A549 (cell line): ENCODE data around the gene ZBTB22. TPM values are rescaled to one million over a fixed set of nuclear protein-coding genes. Genes with fewer than 3 reads are reported as not detected.

Source experiments
- ATAC-seq, 2 experiments: fragments of 200-7000 bp in 1 of 2; fragments of >200 bp in 1 of 2; cut with Nextera tagmentation in 1 of 2; cut with Tn5 transposase in 1 of 2; 3 replicates each; pipeline versions ENCODE4 v1.8.0 to v1.9.1; 2018 to 2020; ENCODE audit warnings: mild to moderate bottlenecking in 1 of 2, moderate library complexity in 1 of 2
- CTCF ChIA-PET: fragments of 300-600 bp; sonication (Branson Sonifier 250); formaldehyde crosslinking; extraction: SDS; loops from one replicate; lab custom pipeline; 2021; ENCODE audit warnings: antibody characterized with exemption, inconsistent platforms; lab: Yijun Ruan, JAX
- POLR2A ChIA-PET: fragments of 350-600 bp; formaldehyde crosslinking; extraction: SDS; loops from one replicate; lab custom pipeline; 2021; ENCODE audit warnings: antibody characterized with exemption, inconsistent platforms; lab: Yijun Ruan, JAX
- DNase-seq, 2 experiments: peaks; one replicate each; pipeline versions ENCODE4 v3.0.0 to v3.0.0-alpha.2; 2011 to 2016; ENCODE audit warnings: low read depth in 1 of 2, low spot score in 1 of 2
- FAIRE-seq: peaks from 2 replicates; lab custom pipeline; 2011; peaks lifted over from hg19 to GRCh38; lab: Jason Lieb, UNC
- H3K27ac ChIP-seq, 2 experiments: fragments of >200 bp; sonication (Bioruptor Twin); formaldehyde crosslinking; 3 replicates each; pipeline ENCODE4 v1.5.1; 2016 to 2017
- H3K4me1 ChIP-seq: fragments of >200 bp; sonication (Bioruptor Twin); formaldehyde crosslinking; 3 replicates; pipeline ENCODE4 v1.6.1; 2016
- H3K4me2 ChIP-seq: fragments of >200 bp; sonication (Bioruptor Twin); formaldehyde crosslinking; 3 replicates; pipeline ENCODE4 v1.6.1; 2016
- H3K4me3 ChIP-seq: fragments of >200 bp; sonication (Bioruptor Twin); formaldehyde crosslinking; 3 replicates; pipeline ENCODE4 v1.5.1; 2016
- H3K9me3 ChIP-seq: fragments of >200 bp; sonication (Bioruptor Twin); formaldehyde crosslinking; 3 replicates; pipeline ENCODE4 v1.6.1; 2016
- BCL3 ChIP-seq: fragments of >200 bp; sonication (Bioruptor Twin); formaldehyde crosslinking; IDR thresholded peaks from 3 replicates; pipeline ENCODE4 v1.6.1; 2016
- CBX2 ChIP-seq: fragments of 200-600 bp; sonication (generic); IDR thresholded peaks from 2 replicates; pipeline ENCODE4 v1.6.1; 2016; ENCODE audit warnings: low read depth, mild to moderate bottlenecking, borderline replicate concordance
- CHD2 ChIP-seq: fragments of 150-350 bp; IDR thresholded peaks from 2 replicates; pipeline ENCODE4 v1.6.1; 2014; ENCODE audit warnings: low read length; ENCODE audit not compliant: partially characterized antibody
- E2F6 ChIP-seq: IDR thresholded peaks from 2 replicates; pipeline ENCODE4 v1.6.1; 2012; ENCODE audit warnings: low read depth, borderline replicate concordance
- EP300 ChIP-seq, 2 experiments: fragments of >200 bp; sonication (Bioruptor Twin); formaldehyde crosslinking; IDR thresholded peaks; 2 replicates in 1 of 2; 3 replicates in 1 of 2; pipeline ENCODE4 v1.6.1; 2016 to 2017
- FOXS1 ChIP-seq: fragments of 250-450 bp; sonication (Bioruptor Pico); IDR thresholded peaks from 2 replicates; pipeline ENCODE4 v1.5.0; 2020; ENCODE audit warnings: mild to moderate bottlenecking, moderate library complexity
- HMGXB4 ChIP-seq: fragments of 250-450 bp; sonication (Bioruptor Pico); IDR thresholded peaks from 2 replicates; pipeline ENCODE4 v1.5.0; 2021; ENCODE audit warnings: mild to moderate bottlenecking, moderate library complexity, borderline replicate concordance
- MAFK ChIP-seq: fragments of 450-650 bp; IDR thresholded peaks from 2 replicates; pipeline ENCODE4 v1.6.1; 2014; ENCODE audit not compliant: partially characterized antibody
- MAX ChIP-seq: IDR thresholded peaks from 2 replicates; pipeline ENCODE4 v1.6.1; 2012
- NFE2L2 ChIP-seq: fragments of 150-350 bp; conservative IDR thresholded peaks from 2 replicates; pipeline ENCODE4 v1.6.1; 2014; ENCODE audit warnings: low read length
- NR3C1 ChIP-seq: fragments of >200 bp; sonication (Bioruptor Twin); formaldehyde crosslinking; IDR thresholded peaks from 3 replicates; pipeline ENCODE4 v1.6.1; 2017
- PBX3 ChIP-seq: IDR thresholded peaks from 2 replicates; pipeline ENCODE4 v1.6.1; 2012
- PHF8 ChIP-seq: fragments of 200-600 bp; sonication (generic); IDR thresholded peaks from 2 replicates; pipeline ENCODE4 v1.6.1; 2016; ENCODE audit warnings: low read depth, mild to moderate bottlenecking, antibody characterized with exemption, moderate library complexity, borderline replicate concordance
- POLR2A ChIP-seq: IDR thresholded peaks from 2 replicates; pipeline ENCODE4 v1.6.1; 2012; ENCODE audit warnings: mild to moderate bottlenecking, low read length
- RFX5 ChIP-seq: fragments of 450-650 bp; IDR thresholded peaks from 2 replicates; pipeline ENCODE4 v1.7.1; 2014; ENCODE audit warnings: antibody characterized with exemption, mild to moderate bottlenecking, moderate library complexity
- SREBF2 ChIP-seq: fragments of 450-650 bp; IDR thresholded peaks from 2 replicates; pipeline ENCODE4 v1.6.1; 2014; ENCODE audit warnings: mild to moderate bottlenecking, moderate library complexity
- USF2 ChIP-seq: fragments of 450-650 bp; IDR thresholded peaks from 2 replicates; pipeline ENCODE4 v1.6.1; 2014; ENCODE audit warnings: antibody characterized with exemption
- ZC3H11A ChIP-seq: fragments of 450-650 bp; IDR thresholded peaks from 2 replicates; pipeline ENCODE4 v1.6.1; 2014; ENCODE audit warnings: antibody characterized with exemption, mild to moderate bottlenecking
- ZFP36 ChIP-seq: fragments of 450-650 bp; IDR thresholded peaks from 2 replicates; pipeline ENCODE4 v1.6.1; 2014; ENCODE audit warnings: borderline replicate concordance; ENCODE audit not compliant: partially characterized antibody
- ZSCAN20 ChIP-seq: fragments of 250-450 bp; sonication (Bioruptor Pico); IDR thresholded peaks from 2 replicates; pipeline ENCODE4 v1.8.0; 2022; ENCODE audit warnings: mild to moderate bottlenecking, moderate library complexity
- WGBS: methylation state at CpG from one replicate; pipeline ENCODE4 v1.1.6; 2017; ENCODE audit errors: missing lambda C conversion rate; 5-methylcytosine and 5-hydroxymethylcytosine counted together
- polyA plus RNA-seq, 4 experiments: library from polyadenylated mRNA; depleted of rRNA in 3 of 4; stranded (reverse); fragments of >200 nt; fragmentation: RNase III in 1 of 4; extraction: RNeasy Plus Mini Kit Qiagen cat#74134 plus additional on column Dnase treatment in 1 of 4; gene quantifications; 2 replicates in 3 of 4; 3 replicates in 1 of 4; pipeline ENCODE4 v1.2.3, GENCODE V29; 2011 to 2017

The ZBTB22 gene
- polyA plus RNA-seq, 2 of the 4 experiments (the other 2 are of a cell fraction) = 3.2 to 8.3 TPM

- ChIA-PET CTCF (interaction anchor here (0.7 to 5.7 kb wide), 7 partner anchors 10 to 129 kb away, joined by 3 to 44 read pairs (median 6); partner anchors contain the start of genes PFDN6, RGL2 and WDR46), POLR2A (interaction anchor here (0.9 to 1.6 kb wide), 3 partner anchors 21 to 306 kb away, joined by 3 to 6 read pairs (median 4); partner anchors contain the start of gene RGL2)
- FAIRE-seq (no peak), DNase-seq (no peak), ATAC-seq (peak; percentile 2 to 11; a peak in 4 of 6 replicates)
- Histone ChIP-seq H3K4me2 (no peak overlapping the region), H3K9me3 (no peaks in the 10 kb centered on the region), H3K4me3 (no peak overlapping the region), H3K27ac (no peak overlapping the region), H3K4me1 (peaks cover 40% of the 10 kb centered on the region)
- WGBS = 88% methylated on average over 8 of the region's 9 CpGs
- TF ChIP-seq MAFK (no peak), ZFP36 (no peak), FOXS1 (CRISPR knock-in tag) (no peak), ZSCAN20 (CRISPR knock-in tag) (no peak), ZC3H11A (no peak), NR3C1 (no peak)
These were observed 39.2 kb downstream of the ZBTB22 start for GRCh38 chr6:33278392-33278741.

- CTCF ChIA-PET = interaction anchor here (0.7 to 5.7 kb wide), 9 partner anchors 10 to 148 kb away, joined by 3 to 44 read pairs (median 6); partner anchors contain the start of genes PFDN6, RGL2 and WDR46
- H3K4me3 ChIP-seq = no peak overlapping the region
- POLR2A ChIA-PET = interaction anchor here (0.7 to 2.1 kb wide), 8 partner anchors 11 to 306 kb away, joined by 3 to 10 read pairs (median 4); partner anchors contain the start of genes PFDN6, RGL2, WDR46 and ZBTB22
These were observed 39.7 kb downstream of the ZBTB22 start for GRCh38 chr6:33277663-33278391.

GRCh38 chr6:33276864-33277662 lies 40.5 kb downstream of the ZBTB22 start, which contains the start of gene B3GALT4:
B3GALT4 (plus strand) TSS chr6:33277123; CDS start chr6:33277420, 297 bp downstream.
- ATAC-seq = peak; percentile 52 to 65
- no peak for FAIRE-seq
- DNase-seq = peak; percentile 46 to 73
- TF ChIP-seq RFX5 = no peak
- peak; percentile 17 for TF ChIP-seq CHD2
- no peak for TF ChIP-seq NFE2L2
- no peak for TF ChIP-seq USF2
- peak; percentile 84 for TF ChIP-seq PBX3
- no peak for TF ChIP-seq CBX2
- peak; percentile 57 for TF ChIP-seq MAX
- peak; percentile 70; the same call in 1 of the 3 replicates for TF ChIP-seq BCL3
- no peak for TF ChIP-seq E2F6
- TF ChIP-seq ZC3H11A = no peak
- no peak for TF ChIP-seq PHF8
- no peak for TF ChIP-seq EP300 (IDR thresholded peaks at IDR 0.05)
- TF ChIP-seq HMGXB4 (CRISPR knock-in tag) = peak; percentile 51; the same call in 1 of the 2 replicates
- TF ChIP-seq POLR2A = 0 out of 2 replicates have a peak, but pooled peaks have one; percentile 21

More at GRCh38 chr6:33277663-33278391, 39.7 kb downstream of the ZBTB22 start:
- Histone ChIP-seq H3K27ac (peak overlapping the region; percentile 68 to 97; a peak in 4 of 6 replicates), H3K4me2 (peak overlapping the region; percentile 91; the same call in 1 of the 3 replicates)
- peak in 1 of 2 experiments; percentile 33 for DNase-seq
- peak; percentile 47; the same call in 1 of the 2 replicates for TF ChIP-seq PBX3
- TF ChIP-seq SREBF2 = no peak
- TF ChIP-seq, all 56 proteins: peak for 1
- H3K4me1 ChIP-seq = peaks cover 41% of the 10 kb centered on the region
- no peaks in the 10 kb centered on the region for H3K9me3 ChIP-seq
- peak; percentile 21 to 25; a peak in 4 of 6 replicates for ATAC-seq
- FAIRE-seq = no peak
- WGBS = 93% methylated on average over 9 of the region's 39 CpGs

More at GRCh38 chr6:33276864-33277662, 40.5 kb downstream of the ZBTB22 start, which contains the start of gene B3GALT4:
- 2% methylated on average over 32 of the region's 80 CpGs for WGBS
- no peaks in the 10 kb centered on the region for H3K9me3 ChIP-seq
- CTCF ChIA-PET = interaction anchor here (0.7 to 5.7 kb wide), 8 partner anchors 11 to 148 kb away, joined by 3 to 44 read pairs (median 7); partner anchors contain the start of genes PFDN6, RGL2 and WDR46
- H3K4me3 ChIP-seq = peak within 1 kb of the TSS; percentile 87
- H3K4me2 ChIP-seq = peak within 1 kb of the TSS; percentile 91
- H3K4me1 ChIP-seq = peaks cover 41% of the 10 kb centered on the region
- POLR2A ChIA-PET = interaction anchor here (0.7 to 2.1 kb wide), 7 partner anchors 12 to 305 kb away, joined by 3 to 10 read pairs (median 4); partner anchors contain the start of genes PFDN6, WDR46 and ZBTB22
- H3K27ac ChIP-seq = peak within 1 kb of the TSS; percentile 68 to 97
